Measurements from ENCODE around the gene KCTD16. TPM values are rescaled to one million over a fixed set of nuclear protein-coding genes. Genes with fewer than 3 reads are reported as not detected.

Gene KCTD16
- total RNA-seq, 2 experiments from 2014 or later = 0.19 to 0.32 TPM

GRCh38 chr5:144465441-144465840 is 294.8 kb downstream of the KCTD16 start:
- ChIA-PET CTCF (ENCODE audit: unreplicated experiment) (no interaction called here), POLR2A (no interaction called here)
- H3K9me2 ChIP-seq (ENCODE audit: insufficient read depth, low read length) = no peaks in the 10 kb centered on the region
- H3K4me1 ChIP-seq (ENCODE audit: insufficient read depth, low read length, poor library complexity, severe bottlenecking) = no peaks in the 10 kb centered on the region
- H3K4me3 ChIP-seq (ENCODE audit: low read depth, low read length, poor library complexity, severe bottlenecking) = no peak overlapping the region
- BruUV-seq (replicated peaks) = no TSS peak
- no peaks in the 10 kb centered on the region for H3K9me3 ChIP-seq (ENCODE audit: low read length)
- DNase-seq (ENCODE audit: low spot score) = no peak
- intact Hi-C loops (cut with micrococcal nuclease; ENCODE audit: unreplicated experiment) = no loop called here
- H3K36me3 ChIP-seq (ENCODE audit: insufficient read depth, low read length) = no peaks in the 10 kb centered on the region
- no peak overlapping the region for H2AFZ ChIP-seq (ENCODE audit: low read length)
- no peak overlapping the region for H3K27ac ChIP-seq (ENCODE audit: low read depth, low read length, poor library complexity, severe bottlenecking)
- H3K4me2 ChIP-seq (ENCODE audit: low read length) = no peak overlapping the region
- TF ChIP-seq CTCF (conservative IDR thresholded peaks at IDR 0.05; ENCODE audit: low read length) (no peak), EZH2phosphoT487 (IDR thresholded peaks at IDR 0.05; ENCODE audit: borderline replicate concordance, low read depth, low read length) (no peak)
- no peaks in the 10 kb centered on the region for H4K20me1 ChIP-seq (ENCODE audit: insufficient read depth, low read length)
- no peaks in the 10 kb centered on the region for H3K79me2 ChIP-seq (ENCODE audit: insufficient read depth, low read depth, low read length)

GRCh38 chr5:144467792-144468191 is 297.1 kb downstream of the KCTD16 start:
- intact Hi-C loops (cut with micrococcal nuclease; ENCODE audit: unreplicated experiment) = no loop called here
- ChIA-PET POLR2A (interaction anchor here (0.6 to 0.8 kb wide), 3 partner anchors 878 to 1091 kb away, joined by 3 to 5 read pairs (median 5); no protein-coding TSS in a partner anchor), CTCF (ENCODE audit: unreplicated experiment) (no interaction called here)
- H3K4me2 ChIP-seq (ENCODE audit: low read length) = no peak overlapping the region
- no peak overlapping the region for H3K4me3 ChIP-seq (ENCODE audit: low read depth, low read length, poor library complexity, severe bottlenecking)
- no peak overlapping the region for H3K27ac ChIP-seq (ENCODE audit: low read depth, low read length, poor library complexity, severe bottlenecking)
- no peak for DNase-seq (ENCODE audit: low spot score)
- no peaks in the 10 kb centered on the region for H3K36me3 ChIP-seq (ENCODE audit: insufficient read depth, low read length)
- no peaks in the 10 kb centered on the region for H3K9me2 ChIP-seq (ENCODE audit: insufficient read depth, low read length)
- H4K20me1 ChIP-seq (ENCODE audit: insufficient read depth, low read length) = no peaks in the 10 kb centered on the region
- no peak overlapping the region for H2AFZ ChIP-seq (ENCODE audit: low read length)
- no peaks in the 10 kb centered on the region for H3K79me2 ChIP-seq (ENCODE audit: insufficient read depth, low read depth, low read length)
- TF ChIP-seq EZH2phosphoT487 (IDR thresholded peaks at IDR 0.05; ENCODE audit: borderline replicate concordance, low read depth, low read length) = no peak
- TF ChIP-seq CTCF (conservative IDR thresholded peaks at IDR 0.05; ENCODE audit: low read length) = peak; percentile 61
- no peaks in the 10 kb centered on the region for H3K9me3 ChIP-seq (ENCODE audit: low read length)
- BruUV-seq (replicated peaks) = no TSS peak
- H3K4me1 ChIP-seq (ENCODE audit: insufficient read depth, low read length, poor library complexity, severe bottlenecking) = no peaks in the 10 kb centered on the region

GRCh38 chr5:144468571-144468970 is 297.9 kb downstream of the KCTD16 start:
- intact Hi-C loops (cut with micrococcal nuclease; ENCODE audit: unreplicated experiment) = no loop called here
- no peaks in the 10 kb centered on the region for H3K9me2 ChIP-seq (ENCODE audit: insufficient read depth, low read length)
- H3K36me3 ChIP-seq (ENCODE audit: insufficient read depth, low read length) = no peaks in the 10 kb centered on the region
- H4K20me1 ChIP-seq (ENCODE audit: insufficient read depth, low read length) = no peaks in the 10 kb centered on the region
- no TSS peak for BruUV-seq (replicated peaks)
- no peak overlapping the region for H3K27ac ChIP-seq (ENCODE audit: low read depth, low read length, poor library complexity, severe bottlenecking)
- H3K4me1 ChIP-seq (ENCODE audit: insufficient read depth, low read length, poor library complexity, severe bottlenecking) = no peaks in the 10 kb centered on the region
- H2AFZ ChIP-seq (ENCODE audit: low read length) = no peak overlapping the region
- no peak overlapping the region for H3K4me3 ChIP-seq (ENCODE audit: low read depth, low read length, poor library complexity, severe bottlenecking)
- no peak for TF ChIP-seq EZH2phosphoT487 (IDR thresholded peaks at IDR 0.05; ENCODE audit: borderline replicate concordance, low read depth, low read length)
- TF ChIP-seq CTCF (conservative IDR thresholded peaks at IDR 0.05; ENCODE audit: low read length) = no peak
- no peak for DNase-seq (ENCODE audit: low spot score)
- POLR2A ChIA-PET = no interaction called here
- H3K4me2 ChIP-seq (ENCODE audit: low read length) = no peak overlapping the region
- no peaks in the 10 kb centered on the region for H3K9me3 ChIP-seq (ENCODE audit: low read length)
- no peaks in the 10 kb centered on the region for H3K79me2 ChIP-seq (ENCODE audit: insufficient read depth, low read depth, low read length)
- CTCF ChIA-PET (ENCODE audit: unreplicated experiment) = no interaction called here

Data from OCI-LY7 (cell line).